ENCODE measurements around the gene SFTPA2.
"Not testable (repeated sequence)": the region's sequence is repeated elsewhere in the genome, so short reads cannot be mapped to it uniquely, and the experiment has no call there.

Gene SFTPA2

DNA sequence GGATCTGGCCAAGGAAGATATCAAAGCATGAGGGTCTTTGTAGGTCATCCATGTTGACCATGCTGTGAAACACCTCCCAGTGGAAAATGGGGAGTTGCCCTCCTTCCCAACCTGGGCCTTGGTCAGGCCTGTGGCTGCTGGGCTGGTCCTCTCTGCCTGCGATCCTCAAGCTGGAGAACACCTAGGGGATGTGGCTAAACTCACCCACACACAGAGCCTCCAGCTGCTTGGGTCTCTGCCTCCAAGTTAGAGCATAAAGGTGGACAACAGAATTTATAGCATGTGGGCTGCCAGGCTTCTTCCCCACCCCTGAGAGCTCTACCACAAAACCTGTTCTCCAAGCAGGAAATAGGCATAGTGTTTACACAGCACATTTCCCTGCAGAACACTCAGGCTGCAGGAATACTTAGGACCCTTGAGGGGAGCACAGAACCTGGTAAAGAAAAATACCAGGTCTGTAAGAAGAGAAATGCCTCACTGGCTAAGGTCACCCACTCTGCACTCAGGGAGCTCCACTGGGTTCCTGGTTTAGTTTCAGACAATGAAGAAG lies at the start of gene SFTPA2:
Gene SFTPA2, minus strand, starts transcription at position 248 of the 550 bp plus-strand sequence. CDS start 924 bp downstream, outside the sequence.
- no peak for DNase-seq (ENCODE audit: low read depth)

DNA sequence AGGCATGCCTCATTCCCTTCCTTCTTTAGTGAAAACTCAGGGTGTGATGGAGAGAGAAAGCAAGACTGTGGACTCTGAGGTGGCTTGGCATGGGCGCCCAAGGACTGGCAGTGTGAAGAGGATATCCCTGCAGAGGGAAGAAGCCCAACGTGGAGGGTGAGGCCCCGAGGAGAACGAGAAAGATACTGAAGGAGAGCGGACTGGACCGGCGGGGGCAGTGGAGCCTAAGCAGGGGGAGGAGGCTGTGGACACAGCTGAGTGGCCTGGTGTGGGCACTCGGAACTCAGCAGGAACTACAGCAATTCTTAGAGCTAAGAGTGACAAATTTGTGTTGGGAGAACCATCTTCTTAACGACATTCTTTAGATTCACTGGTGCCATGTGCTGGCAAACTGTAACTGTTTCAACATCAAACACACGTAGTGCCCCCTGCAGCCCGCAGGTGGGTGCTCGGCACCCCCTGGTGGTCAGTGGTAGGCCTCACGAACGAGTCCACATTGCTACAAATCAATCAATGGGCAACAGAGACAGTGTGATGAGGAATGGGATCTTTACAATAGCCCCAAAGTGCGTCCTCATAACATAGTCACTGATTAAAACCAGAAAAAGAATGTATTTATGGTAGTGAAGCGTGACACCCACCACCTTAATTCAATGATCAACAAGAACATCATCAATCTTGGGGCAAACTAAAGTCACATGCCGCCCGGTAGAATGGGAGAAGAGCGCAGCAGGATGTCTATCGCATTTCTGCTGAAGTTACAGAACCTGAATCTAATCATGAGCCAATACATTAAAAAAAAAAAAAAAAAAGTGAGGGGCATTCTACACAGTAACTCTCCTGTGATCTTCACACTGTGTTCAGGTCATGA lies 48.5 kb upstream of the SFTPA2 start:
- no peak for DNase-seq (ENCODE audit: low read depth)

DNA sequence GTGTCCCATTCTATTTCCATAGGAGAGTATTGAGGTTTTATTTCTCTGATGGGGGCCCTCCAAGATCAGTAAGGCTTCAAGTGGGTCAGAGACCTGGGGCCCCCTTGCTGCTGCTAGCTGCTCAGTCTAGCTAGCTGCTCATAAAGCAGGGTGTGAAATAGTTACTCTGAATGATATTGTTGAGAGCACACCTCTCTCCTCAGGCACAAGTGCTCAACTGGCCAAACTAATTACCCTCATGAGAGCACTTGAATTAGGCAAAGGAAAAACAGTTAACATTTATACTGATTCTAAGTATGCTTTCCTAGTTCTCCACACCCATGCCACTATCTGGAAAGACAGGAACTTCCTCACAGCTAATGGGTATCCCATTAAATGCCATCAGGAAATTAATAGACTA lies 45.1 kb upstream of the SFTPA2 start:
- no peak for DNase-seq (ENCODE audit: low read depth)

DNA sequence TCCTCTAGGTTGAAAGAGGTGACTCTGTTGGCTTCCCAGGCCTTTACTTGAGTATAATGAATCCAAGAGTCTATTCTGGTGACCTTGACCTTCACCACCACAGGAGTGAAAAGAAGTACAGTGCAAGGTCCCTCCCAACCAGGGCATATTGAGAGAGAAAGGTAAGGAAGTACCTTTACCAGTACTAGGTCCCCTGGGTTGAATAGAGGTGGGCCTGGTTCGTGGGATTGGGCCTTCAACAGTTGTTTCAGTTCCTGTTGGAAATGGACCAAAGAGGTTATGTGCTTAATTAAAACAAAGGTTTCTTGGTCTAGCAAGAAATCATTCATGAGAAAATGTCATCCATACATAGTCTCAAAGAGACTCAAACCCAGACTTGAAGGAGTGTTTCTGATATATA lies 44.1 kb upstream of the SFTPA2 start:
- DNase-seq (ENCODE audit: low read depth): no peak

DNA sequence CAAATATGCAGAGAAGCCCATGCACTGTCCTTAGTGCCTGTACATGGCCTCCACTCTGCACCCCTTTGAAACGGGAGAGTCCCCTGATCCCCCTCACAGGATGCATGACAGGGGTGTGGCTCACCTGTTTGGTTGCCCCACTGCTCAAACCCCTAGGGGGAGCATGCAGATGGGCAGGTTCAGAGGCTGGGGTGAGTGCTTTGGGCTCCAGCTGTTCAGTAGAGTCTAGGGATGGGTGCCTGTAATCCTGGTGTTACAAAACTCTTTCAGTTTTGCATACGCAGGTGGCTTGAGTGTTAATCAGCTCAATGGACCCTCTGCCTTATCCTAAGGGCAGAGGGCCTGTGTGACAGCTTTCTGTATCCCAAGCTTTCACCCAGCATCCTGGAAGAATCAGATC lies 42.7 kb upstream of the SFTPA2 start:
- DNase-seq (ENCODE audit: low read depth): no peak

DNA sequence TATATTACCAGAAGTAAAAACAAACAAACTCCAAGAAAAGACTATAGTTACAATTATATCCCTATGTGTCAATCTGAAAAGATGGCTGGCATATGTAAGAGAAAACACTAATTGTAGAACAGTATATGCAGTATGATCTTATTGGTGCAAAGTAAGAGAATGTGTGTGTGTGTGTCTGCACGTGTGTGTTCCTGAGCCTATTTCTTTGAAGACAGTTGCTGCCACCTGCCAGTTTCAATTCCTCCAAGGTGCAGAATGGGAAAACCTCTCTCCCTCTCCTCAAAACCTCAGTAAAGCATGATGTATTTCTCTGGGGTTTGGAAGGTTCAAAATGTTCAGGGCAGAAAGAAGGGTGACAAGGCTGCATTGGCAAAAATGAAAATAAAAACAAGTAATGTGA lies 41.7 kb upstream of the SFTPA2 start:
- DNase-seq (ENCODE audit: low read depth): no peak

DNA sequence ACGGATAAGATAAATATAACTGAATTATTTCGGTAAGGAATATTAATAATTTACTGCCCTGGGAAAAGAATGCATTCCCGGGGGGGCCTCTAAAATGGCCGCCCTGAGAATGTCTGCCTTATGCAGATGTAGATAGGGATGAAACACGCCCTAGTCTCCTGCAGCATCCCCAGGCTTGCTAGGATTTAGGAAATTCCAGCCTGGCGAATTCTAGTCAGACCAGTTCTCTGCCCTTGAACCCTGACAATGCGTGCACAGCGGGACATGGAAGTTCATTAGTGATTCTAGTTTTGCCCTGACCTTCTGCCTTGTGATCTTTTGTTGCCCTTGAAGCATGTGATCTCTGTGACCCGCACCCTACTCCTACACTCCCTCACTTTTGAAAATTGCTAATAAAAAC lies 39.4 kb upstream of the SFTPA2 start:
- not testable (repeated sequence) for DNase-seq (ENCODE audit: low read depth)

DNA sequence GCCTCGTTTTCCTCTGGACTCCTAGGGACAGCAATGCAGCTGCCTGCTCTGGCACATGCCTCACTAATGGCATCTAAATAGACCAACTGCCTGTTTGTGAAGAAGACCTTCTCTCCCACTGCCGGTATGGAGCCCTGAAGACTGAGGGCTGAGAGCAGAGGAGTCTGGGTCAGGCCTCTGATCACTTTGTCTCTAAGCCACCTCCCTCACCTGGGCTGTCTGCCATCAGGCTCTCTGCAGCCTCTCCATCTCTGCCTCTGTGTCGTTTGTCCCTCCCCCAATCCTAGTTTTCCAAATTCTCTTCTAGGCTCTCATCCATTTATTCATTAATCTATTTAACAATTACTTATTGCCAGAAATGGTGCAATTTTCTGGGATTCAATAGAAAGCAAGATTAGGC lies 35.3 kb upstream of the SFTPA2 start:
- no peak for DNase-seq (ENCODE audit: low read depth)

DNA sequence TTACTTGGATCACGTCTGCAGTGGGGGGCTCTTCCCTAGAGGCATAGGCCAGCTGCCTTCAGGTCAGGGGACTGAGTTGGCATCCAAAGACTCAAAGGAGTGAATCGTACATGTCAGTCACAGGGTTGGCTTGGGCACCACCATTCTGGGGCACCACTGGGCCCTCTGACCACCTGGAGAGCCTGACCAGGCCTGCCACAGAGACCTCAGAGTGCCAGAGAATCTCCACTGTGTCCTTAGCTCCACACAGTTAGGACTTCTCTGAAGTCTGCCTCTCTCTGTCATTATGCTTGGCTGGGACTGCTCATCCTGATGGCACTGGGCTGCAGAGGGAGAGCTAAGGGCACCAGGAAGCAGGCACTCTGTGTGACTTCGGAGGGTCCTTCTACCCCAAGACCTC lies 34.4 kb upstream of the SFTPA2 start:
- DNase-seq (ENCODE audit: low read depth): not testable (repeated sequence)

DNA sequence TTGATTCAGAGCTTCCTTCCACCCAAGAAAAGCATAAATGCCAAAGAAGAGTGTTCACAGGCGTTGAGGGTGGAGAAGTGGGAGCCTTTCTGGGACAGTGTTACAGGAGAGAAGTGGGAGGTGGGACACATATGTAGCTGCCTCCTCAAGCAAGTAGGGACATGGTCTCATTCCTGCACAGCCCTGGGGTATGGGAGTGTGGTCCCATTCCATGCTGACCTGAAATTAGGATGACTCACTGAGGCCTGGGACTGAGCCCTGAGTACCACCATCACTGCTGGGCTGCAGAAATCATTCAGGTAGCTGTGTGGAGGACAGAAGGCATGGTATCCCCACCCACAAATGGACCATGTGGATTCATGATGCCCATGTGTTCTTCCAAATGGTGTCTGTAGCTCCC lies 33.2 kb upstream of the SFTPA2 start:
- DNase-seq (ENCODE audit: low read depth): no peak

DNA sequence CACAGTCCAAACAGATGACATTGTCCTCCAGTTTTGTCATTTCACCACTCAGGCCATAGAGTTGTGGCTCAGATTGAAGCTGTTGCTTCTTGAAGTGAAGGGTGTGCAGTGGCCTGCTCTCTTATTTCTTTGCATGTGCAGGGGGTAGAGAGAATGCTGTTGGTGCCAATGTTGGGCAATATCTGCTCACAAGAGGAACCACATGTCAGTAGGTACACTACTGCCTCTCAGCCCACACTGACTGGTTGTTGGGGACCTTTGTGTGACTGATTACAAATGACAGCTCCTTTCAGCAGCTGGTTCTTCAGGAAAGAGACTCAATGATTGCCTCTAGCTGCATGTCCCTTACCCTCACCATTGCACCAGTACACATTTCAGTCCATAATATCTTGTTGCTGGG lies 28.6 kb upstream of the SFTPA2 start:
- DNase-seq (ENCODE audit: low read depth): no peak

DNA sequence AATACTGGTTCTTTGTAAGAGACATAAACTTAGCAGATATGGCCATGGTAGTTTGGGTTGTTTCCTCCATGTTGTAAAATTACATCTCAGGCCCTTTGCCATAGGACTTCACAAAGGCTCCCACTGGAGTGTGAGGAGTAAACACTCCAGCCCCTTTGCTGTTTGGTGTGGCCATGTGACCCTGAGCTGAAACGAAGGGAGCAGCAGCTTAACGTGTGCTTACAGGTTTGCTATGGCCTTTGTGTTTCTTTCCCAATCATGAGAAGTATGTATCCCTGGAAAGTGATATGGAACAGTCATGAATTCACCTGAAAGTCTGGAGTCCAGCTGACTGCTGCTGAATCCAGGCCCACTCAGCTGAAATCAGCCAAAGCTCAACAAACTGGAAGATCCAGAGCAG lies 26.7 kb upstream of the SFTPA2 start:
- DNase-seq (ENCODE audit: low read depth): no peak

DNA sequence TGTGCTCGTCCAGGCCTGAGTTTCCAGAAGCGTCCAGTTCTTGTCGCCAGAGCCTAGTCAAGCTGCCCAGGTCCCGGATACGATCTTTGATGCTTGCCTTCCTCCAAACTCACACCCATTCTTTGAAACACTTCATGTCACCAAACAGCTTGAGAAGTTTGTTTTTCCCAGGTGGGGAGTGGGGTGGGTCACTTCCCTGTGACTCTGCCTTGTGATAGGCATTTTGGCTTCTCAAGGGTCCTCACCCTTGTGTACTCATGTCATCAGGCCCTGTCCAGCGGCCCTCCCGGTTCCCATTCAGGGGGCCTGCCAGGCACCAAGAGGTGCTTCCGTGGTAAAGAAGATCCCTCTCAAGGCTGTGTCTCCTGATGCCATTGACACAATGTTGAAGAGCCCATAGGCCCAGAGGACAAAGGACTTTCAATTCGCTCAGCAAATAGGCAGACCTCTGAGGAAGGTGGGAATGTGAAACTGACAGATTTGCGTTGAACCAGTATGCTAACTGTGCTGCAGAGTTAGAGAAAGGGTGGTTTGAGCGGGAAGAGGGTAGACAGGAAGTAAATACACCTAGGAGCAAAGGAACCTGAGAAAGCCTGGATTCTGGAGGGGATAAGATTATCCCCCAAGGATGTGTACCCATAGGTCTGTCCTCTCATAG lies 25.8 kb upstream of the SFTPA2 start:
- no peak for DNase-seq (ENCODE audit: low read depth)

DNA sequence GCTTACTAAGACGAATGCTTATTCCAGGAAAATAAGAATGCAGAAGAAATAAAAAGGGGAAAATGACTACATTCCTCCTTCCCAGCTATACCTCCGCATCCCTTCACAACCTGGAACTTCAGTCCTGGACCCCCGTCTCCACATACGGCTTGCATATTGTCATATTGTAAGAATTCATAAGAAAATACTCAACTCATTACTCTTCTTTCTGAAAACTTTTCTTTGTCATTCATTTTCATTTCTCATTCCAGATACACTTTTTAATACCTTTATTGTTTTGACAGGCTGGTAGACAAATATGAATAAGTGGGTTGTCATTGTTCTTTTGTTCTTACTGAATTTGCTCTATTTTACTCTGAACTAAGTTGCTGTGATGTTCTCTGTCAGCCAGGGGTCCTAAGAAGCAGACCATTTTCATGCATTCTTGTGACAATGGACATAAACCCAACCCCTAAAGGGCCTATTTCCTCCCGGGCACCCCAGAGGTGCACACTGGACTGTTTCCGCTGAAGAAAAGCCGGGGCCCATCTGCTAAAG lies 23.3 kb upstream of the SFTPA2 start:
- no peak for DNase-seq (ENCODE audit: low read depth)

DNA sequence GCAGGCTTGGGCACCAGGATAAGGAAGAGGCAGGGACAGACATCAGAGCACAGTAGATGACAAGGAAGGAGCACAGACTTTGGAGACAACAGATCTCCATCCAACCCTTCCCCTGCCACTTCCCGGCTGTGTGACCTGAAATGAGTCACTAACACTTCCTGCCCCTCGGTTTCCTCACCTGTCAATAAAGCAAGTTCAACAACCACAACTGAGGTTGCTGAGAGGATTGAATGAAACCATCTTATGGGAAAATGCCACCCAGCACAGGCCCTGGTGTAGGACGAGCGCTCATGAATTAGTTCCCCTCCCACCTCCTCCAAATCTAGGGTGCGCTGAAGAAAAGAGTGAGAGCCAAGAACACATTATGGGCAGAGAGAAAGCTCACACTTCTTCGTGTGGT lies 22.7 kb upstream of the SFTPA2 start:
- DNase-seq (ENCODE audit: low read depth): not testable (repeated sequence)

DNA sequence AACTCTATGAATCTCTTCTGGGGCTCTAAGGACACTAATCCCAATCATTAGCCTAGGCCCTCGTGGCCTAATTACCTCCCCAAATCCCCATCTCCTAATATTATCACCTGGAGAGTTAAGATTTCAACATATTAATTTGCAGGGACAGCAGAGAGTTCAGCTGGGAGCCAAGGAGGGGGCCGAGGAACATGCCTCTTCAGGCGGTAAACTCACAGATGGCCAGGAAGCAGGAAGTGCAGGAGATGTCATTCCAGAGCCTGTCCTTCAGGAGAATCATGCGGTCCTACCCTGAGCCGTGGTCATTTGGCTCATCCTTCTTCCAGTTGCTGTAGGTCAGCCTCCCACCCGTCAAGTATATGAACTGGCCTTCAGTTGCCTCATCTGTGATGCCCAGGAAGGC lies 21.9 kb upstream of the SFTPA2 start:
- no peak for DNase-seq (ENCODE audit: low read depth)

DNA sequence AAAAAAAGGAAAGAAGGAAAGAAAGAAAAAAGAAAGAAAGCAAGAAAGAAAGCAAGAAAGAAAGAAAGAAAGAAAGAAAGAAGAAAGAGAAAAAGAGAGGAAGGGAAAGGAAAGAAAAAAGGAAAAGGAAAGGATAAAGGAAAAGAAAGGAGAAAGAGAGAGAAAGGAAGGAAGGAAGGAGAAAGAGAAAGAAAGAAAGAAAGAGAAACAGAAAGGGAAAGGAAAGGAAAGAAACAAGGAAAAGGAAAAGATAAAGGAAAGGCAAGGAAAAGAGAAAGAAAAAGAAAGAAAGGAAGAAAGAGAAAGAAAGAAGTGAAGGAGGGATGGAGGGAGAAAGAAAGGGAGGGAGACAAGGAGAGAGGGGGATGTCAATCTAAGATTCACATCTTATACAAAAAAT lies 20.8 kb upstream of the SFTPA2 start:
- DNase-seq (ENCODE audit: low read depth): no peak

DNA sequence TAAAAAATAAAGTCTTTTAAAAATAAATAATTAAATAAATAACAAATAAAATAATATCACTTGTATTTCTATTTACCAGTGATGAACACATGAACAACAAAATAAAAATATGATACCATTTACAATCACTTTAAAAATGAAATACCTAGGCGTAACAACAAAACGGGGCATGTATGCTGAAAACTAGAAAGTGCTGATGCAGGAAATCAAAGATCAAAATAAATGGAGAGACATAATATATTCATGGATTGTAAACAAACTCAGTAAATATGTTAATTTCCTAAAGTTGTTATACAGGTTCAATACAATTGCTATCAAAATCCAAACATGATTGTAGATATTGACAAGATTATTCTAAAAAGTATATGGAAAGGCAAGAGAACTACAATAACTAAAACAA lies 19.2 kb upstream of the SFTPA2 start:
- no peak for DNase-seq (ENCODE audit: low read depth)

DNA sequence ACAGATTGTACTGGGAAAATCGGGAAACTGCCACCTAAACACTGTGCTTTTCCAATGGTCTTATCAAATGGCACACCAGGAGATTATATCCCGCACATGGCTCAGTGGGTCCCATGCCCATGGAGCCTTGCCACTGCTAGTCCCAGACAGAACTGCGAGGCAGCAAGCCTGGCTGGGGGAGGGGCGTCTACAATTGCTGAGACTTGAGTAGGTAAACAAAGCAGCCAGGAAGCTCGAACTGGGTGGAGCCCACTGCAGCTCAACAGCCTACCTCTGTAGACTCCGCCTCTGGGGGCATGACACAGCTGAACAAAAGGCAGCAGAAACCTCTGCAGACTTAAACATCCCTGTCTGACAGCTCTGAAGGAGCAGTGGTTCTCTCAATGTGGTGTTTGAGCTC lies 10.4 kb upstream of the SFTPA2 start:
- not testable (repeated sequence) for DNase-seq (ENCODE audit: low read depth)

DNA sequence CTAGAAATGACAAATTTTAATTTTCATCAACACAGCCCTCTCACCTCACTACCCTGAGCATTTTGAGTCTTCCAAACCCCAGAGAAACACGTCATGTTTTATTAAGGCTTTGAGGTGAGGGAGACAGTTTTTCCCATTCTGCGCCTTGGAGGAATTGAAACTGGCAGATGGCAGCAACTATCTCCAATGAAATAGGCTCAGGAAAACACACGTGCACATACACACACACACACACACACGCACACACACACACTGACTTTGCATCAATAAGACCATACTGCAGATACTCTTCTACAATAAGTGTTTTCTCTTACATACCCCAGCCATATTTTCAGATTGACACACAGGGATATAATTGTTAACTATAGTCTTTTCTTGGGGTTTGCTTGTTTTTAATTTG lies 3.2 kb upstream of the SFTPA2 start:
- DNase-seq (ENCODE audit: low read depth): no peak

DNA sequence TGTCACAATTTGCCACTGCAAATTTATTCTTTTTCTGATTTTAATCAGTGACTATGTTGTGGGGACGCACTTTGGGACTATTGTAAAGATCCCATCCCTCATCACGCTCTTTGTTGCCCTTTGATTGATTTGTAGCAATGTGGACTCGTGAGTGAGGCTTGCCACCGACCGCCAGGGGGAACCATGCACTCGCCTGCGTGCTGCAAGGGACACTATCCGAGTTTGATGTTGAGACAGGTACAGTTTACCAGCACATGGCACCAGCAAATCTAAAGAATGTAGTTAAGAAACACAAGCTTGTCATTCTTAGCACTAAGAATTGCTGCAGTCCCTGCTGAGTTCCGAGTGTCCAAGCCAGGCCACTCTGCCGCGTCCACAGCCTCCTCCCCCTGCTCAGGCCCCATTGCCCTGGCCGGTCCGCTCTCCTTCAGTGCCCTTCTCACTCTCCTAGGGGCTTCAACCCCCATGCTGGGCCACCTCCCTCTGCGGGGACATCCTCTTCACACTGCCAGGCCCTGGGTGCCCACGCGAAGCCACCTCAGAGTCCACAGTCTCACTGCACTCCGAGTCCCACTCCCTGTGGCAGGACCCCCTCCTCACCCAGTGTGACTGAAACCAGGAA lies 2.0 kb upstream of the SFTPA2 start:
- no peak for DNase-seq (ENCODE audit: low read depth)

DNA sequence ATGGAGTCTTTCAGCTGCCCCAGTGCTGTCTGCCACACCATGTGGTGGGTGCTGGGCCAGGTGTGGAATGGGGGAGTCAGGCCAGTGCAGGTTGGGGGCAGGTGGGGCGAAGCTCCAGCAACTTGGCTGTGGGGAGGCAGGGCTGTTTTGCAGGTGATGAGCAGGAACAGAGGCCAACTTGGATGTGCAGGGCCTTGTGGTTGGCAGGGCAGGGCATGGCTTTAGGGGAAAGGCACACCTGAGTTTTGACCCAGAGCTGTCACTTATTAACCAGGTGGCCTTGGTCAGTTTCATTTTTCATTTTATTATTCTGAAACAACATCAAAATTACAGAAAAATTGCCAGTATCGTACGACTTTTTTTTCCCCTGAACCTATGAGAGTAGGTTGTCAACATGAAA lies 1.1 kb upstream of the SFTPA2 start:
- DNase-seq (ENCODE audit: low read depth): no peak

DNA sequence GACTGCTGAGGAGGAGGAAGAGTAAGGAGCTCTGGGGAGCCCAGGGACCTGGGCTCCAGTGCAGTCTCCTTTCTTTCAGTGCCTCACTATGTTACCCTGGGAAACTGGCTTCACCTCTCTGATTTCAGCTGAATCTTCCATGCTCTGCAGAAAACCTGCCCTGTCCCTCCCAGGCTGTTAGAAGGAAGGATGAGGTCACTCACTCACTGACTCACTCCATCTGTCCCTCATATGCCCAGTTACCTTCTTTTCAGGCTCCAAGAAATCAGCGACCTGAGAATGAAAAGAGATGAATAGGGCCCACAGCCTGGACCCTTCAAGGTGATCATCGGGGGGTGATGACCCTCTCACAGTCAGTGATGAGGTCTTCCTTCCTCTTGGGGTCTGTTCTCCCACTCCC lies 481 bp downstream of the SFTPA2 start:
- DNase-seq (ENCODE audit: low read depth): no peak
